ENCODE results near the gene TMEM144.
"Not testable (repeated sequence)": the region's sequence is repeated elsewhere in the genome, so short reads cannot be mapped to it uniquely, and the experiment has no call there.

Gene TMEM144

GRCh38 chr4:158192439-158193158, 17.7 kb upstream of the TMEM144 start:
- no peak for DNase-seq (ENCODE audit: low read depth)

GRCh38 chr4:158193171-158193749, 17.0 kb upstream of the TMEM144 start:
- no peak for DNase-seq (ENCODE audit: low read depth)

- no peak for DNase-seq (ENCODE audit: low read depth)
Observed at GRCh38 chr4:158195297-158195696, 15.0 kb upstream of the TMEM144 start.

GRCh38 chr4:158197194-158197776, 13.0 kb upstream of the TMEM144 start:
- no peak for DNase-seq (ENCODE audit: low read depth)

GRCh38 chr4:158200214-158200613, 10.1 kb upstream of the TMEM144 start:
- no peak for DNase-seq (ENCODE audit: low read depth)

GRCh38 chr4:158201322-158201721, 9.0 kb upstream of the TMEM144 start:
- DNase-seq (ENCODE audit: low read depth): no peak

GRCh38 chr4:158201876-158202275, 8.4 kb upstream of the TMEM144 start:
- DNase-seq (ENCODE audit: low read depth): no peak

- DNase-seq (ENCODE audit: low read depth): no peak
Observed at GRCh38 chr4:158202481-158202880, 7.8 kb upstream of the TMEM144 start.

GRCh38 chr4:158203436-158203835, 6.8 kb upstream of the TMEM144 start:
- no peak for DNase-seq (ENCODE audit: low read depth)

GRCh38 chr4:158203929-158204328, 6.4 kb upstream of the TMEM144 start:
- no peak for DNase-seq (ENCODE audit: low read depth)

GRCh38 chr4:158208963-158209640, 1.2 kb upstream of the TMEM144 start:
- no peak for DNase-seq (ENCODE audit: low read depth)

- no peak for DNase-seq (ENCODE audit: low read depth)
Observed at GRCh38 chr4:158211222-158211621, 936 bp downstream of the TMEM144 start.

- no peak for DNase-seq (ENCODE audit: low read depth)
Observed at GRCh38 chr4:158213466-158213865, 3.2 kb downstream of the TMEM144 start.

- DNase-seq (ENCODE audit: low read depth): no peak
Observed at GRCh38 chr4:158214856-158215255, 4.6 kb downstream of the TMEM144 start.

GRCh38 chr4:158217763-158218162, 7.5 kb downstream of the TMEM144 start:
- no peak for DNase-seq (ENCODE audit: low read depth)

GRCh38 chr4:158219623-158220022, 9.3 kb downstream of the TMEM144 start:
- no peak for DNase-seq (ENCODE audit: low read depth)

- not testable (repeated sequence) for DNase-seq (ENCODE audit: low read depth)
Observed at GRCh38 chr4:158224318-158224717, 14.0 kb downstream of the TMEM144 start.

GRCh38 chr4:158224999-158225398, 14.7 kb downstream of the TMEM144 start:
- not testable (repeated sequence) for DNase-seq (ENCODE audit: low read depth)

- not testable (repeated sequence) for DNase-seq (ENCODE audit: low read depth)
Observed at GRCh38 chr4:158227880-158228279, 17.6 kb downstream of the TMEM144 start.

GRCh38 chr4:158228399-158228798, 18.1 kb downstream of the TMEM144 start:
- not testable (repeated sequence) for DNase-seq (ENCODE audit: low read depth)

GRCh38 chr4:158229768-158230167, 19.5 kb downstream of the TMEM144 start:
- DNase-seq (ENCODE audit: low read depth): no peak

- no peak for DNase-seq (ENCODE audit: low read depth)
Observed at GRCh38 chr4:158234671-158235070, 24.4 kb downstream of the TMEM144 start.
